NCI-H2081 (cell line): ENCODE results near the gene BRS3.

Experiments used
- DNase-seq, 2 experiments: peaks; one replicate each; lab custom pipeline; 2025; lab: John Stamatoyannopoulos, UW

The BRS3 gene

GRCh38 chrX:136495043-136495442, 7.3 kb downstream of the BRS3 start:
- no peak for DNase-seq

- no peak for DNase-seq
Observed at GRCh38 chrX:136496186-136496763, 8.5 kb downstream of the BRS3 start.

- peak; percentile 75 to 78 for DNase-seq
Observed at GRCh38 chrX:136496764-136497555, 9.2 kb downstream of the BRS3 start.

GRCh38 chrX:136497556-136498052, 9.9 kb downstream of the BRS3 start, which contains the start of gene HTATSF1:
Gene HTATSF1 (plus strand): TSS chrX:136497592. CDS start chrX:136497685, 93 bp downstream.
- no peak for DNase-seq

- no peak for DNase-seq
Observed at GRCh38 chrX:136519069-136519468, 31.3 kb downstream of the BRS3 start.

- no peak for DNase-seq
Observed at GRCh38 chrX:136523770-136524169, 36.0 kb downstream of the BRS3 start.

- DNase-seq = no peak
Observed at GRCh38 chrX:136525738-136526606, 38.2 kb downstream of the BRS3 start.

GRCh38 chrX:136528645-136529315, 41.0 kb downstream of the BRS3 start:
- DNase-seq = no peak

- no peak for DNase-seq
Observed at GRCh38 chrX:136529795-136530194, 42.0 kb downstream of the BRS3 start.

- no peak for DNase-seq
Observed at GRCh38 chrX:136531951-136532350, 44.2 kb downstream of the BRS3 start, which contains the start of gene VGLL1. Gene VGLL1 (plus strand): TSS chrX:136532215. CDS start chrX:136536021, 3,806 bp downstream.

GRCh38 chrX:136534131-136534530, 46.4 kb downstream of the BRS3 start:
- no peak for DNase-seq

GRCh38 chrX:136538811-136539210, 51.1 kb downstream of the BRS3 start:
- no peak for DNase-seq

- no peak for DNase-seq
Observed at GRCh38 chrX:136540226-136540625, 52.5 kb downstream of the BRS3 start.

GRCh38 chrX:136541294-136541693, 53.5 kb downstream of the BRS3 start:
- no peak for DNase-seq

- no peak for DNase-seq
Observed at GRCh38 chrX:136542281-136542680, 54.5 kb downstream of the BRS3 start.
